Mesothelial cell of epicardium (in vitro differentiated cells): ENCODE data around the gene NKAIN2. TPM values are rescaled to one million over a fixed set of nuclear protein-coding genes. Genes with fewer than 3 reads are reported as not detected.

Experiments used
- DNase-seq, 2 experiments: peaks; one replicate each; pipeline ENCODE4 v3.0.0; 2021; ENCODE audit warnings: low spot score in 2 of 2; ENCODE audit not compliant: unreplicated experiment in 2 of 2
- H3K27ac Mint-ChIP-seq: 2 replicates; pipeline ENCODE4 v1.8.0; 2021; ENCODE audit warnings: mixed read lengths
- H3K27me3 Mint-ChIP-seq: 2 replicates; pipeline ENCODE4 v1.8.0; 2021; ENCODE audit warnings: low read depth, mixed read lengths
- H3K36me3 Mint-ChIP-seq: 2 replicates; pipeline ENCODE4 v1.8.0; 2021; ENCODE audit warnings: mixed read lengths
- H3K4me1 Mint-ChIP-seq: 2 replicates; pipeline ENCODE4 v1.8.0; 2021; ENCODE audit warnings: mixed read lengths
- H3K4me3 Mint-ChIP-seq: 2 replicates; pipeline ENCODE4 v1.8.0; 2021; ENCODE audit warnings: mild to moderate bottlenecking, moderate library complexity, mixed read lengths
- H3K9me3 Mint-ChIP-seq: 2 replicates; pipeline ENCODE4 v1.8.0; 2021; ENCODE audit warnings: mixed read lengths
- CTCF ChIP-seq: fragments of 200-600 bp; sonication (generic); IDR thresholded peaks from one replicate; pipeline ENCODE4 v1.5.0; 2021; ENCODE audit warnings: antibody characterized with exemption; ENCODE audit not compliant: unreplicated experiment
- total RNA-seq: library from RNA; stranded (reverse); gene quantifications from 3 replicates; pipeline ENCODE4 v1.2.1, GENCODE V29; 2021

Gene NKAIN2
- total RNA-seq, 1 donor from 2014 or later: 1.6 TPM

- Mint-ChIP-seq H3K27me3 (peaks cover 9% of the 10 kb centered on the region), H3K4me1 (peaks cover 1% of the 10 kb centered on the region), H3K27ac (no peak overlapping the region), H3K36me3 (no peaks in the 10 kb centered on the region), H3K4me3 (no peak overlapping the region), H3K9me3 (peaks cover 3% of the 10 kb centered on the region)
- no peak for TF ChIP-seq CTCF
- no peak for DNase-seq
These were observed 663.7 kb downstream of the NKAIN2 start for GRCh38 chr6:124467366-124467765.

GRCh38 chr6:124470803-124471202 is 667.1 kb downstream of the NKAIN2 start:
- Mint-ChIP-seq H3K36me3 (no peaks in the 10 kb centered on the region), H3K27me3 (peaks cover 8% of the 10 kb centered on the region), H3K4me3 (no peak overlapping the region), H3K9me3 (no peaks in the 10 kb centered on the region), H3K4me1 (peaks cover 1% of the 10 kb centered on the region), H3K27ac (no peak overlapping the region)
- no peak for DNase-seq
- no peak for TF ChIP-seq CTCF

- no peaks in the 10 kb centered on the region for H3K9me3 Mint-ChIP-seq
- H3K36me3 Mint-ChIP-seq: no peaks in the 10 kb centered on the region
- DNase-seq: no peak
- H3K27me3 Mint-ChIP-seq: peaks cover 21% of the 10 kb centered on the region
- peaks cover 1% of the 10 kb centered on the region for H3K4me1 Mint-ChIP-seq
- no peak overlapping the region for H3K4me3 Mint-ChIP-seq
- no peak overlapping the region for H3K27ac Mint-ChIP-seq
- no peak for TF ChIP-seq CTCF
These were observed 671.5 kb downstream of the NKAIN2 start for GRCh38 chr6:124475176-124475575.

DNA sequence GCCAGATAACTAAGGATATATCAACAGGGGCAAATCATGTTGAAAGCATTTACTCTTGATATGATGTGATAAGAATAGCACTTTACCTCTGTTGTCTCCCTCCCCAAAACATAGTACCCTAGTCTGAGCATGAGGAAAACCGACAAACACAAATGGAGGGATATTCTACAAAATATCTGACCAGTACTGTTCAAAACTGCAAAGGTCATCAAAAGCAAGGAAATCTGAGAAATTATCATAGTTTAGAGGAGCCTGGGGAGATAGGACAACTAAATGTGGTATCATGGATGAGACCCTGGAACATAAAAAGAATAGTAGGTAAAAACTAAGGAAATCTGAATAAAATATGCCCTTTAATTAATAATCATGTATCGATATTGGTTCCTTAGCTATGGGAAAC is 675.2 kb downstream of the NKAIN2 start:
- no peak for TF ChIP-seq CTCF
- Mint-ChIP-seq H3K9me3 (no peaks in the 10 kb centered on the region), H3K4me3 (no peak overlapping the region), H3K27me3 (peaks cover 21% of the 10 kb centered on the region), H3K4me1 (peaks cover 9% of the 10 kb centered on the region), H3K36me3 (no peaks in the 10 kb centered on the region), H3K27ac (no peak overlapping the region)
- DNase-seq: no peak

DNA sequence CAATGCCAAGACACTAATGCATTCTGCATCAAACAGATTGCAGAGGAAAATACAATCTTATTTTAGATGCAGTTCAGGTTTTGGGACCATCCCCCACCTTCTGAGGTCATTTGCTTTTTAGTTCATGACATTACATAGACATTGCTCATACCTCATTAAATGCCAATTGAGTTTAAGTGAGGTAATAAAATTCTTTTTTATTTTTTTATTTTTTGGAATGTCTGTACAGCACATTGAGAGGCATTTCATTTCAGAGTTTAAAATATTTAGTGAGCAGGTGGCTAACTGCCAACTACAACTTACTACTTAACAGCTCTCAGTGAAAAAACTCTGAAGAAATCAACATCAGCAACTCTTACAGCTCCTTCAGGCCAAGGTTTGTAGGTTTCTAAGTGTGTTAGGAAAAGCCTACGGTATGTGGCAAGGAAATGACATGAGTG is 676.3 kb downstream of the NKAIN2 start:
- Mint-ChIP-seq H3K9me3 (no peaks in the 10 kb centered on the region), H3K4me1 (peaks cover 9% of the 10 kb centered on the region), H3K36me3 (no peaks in the 10 kb centered on the region), H3K27ac (no peak overlapping the region), H3K27me3 (peaks cover 21% of the 10 kb centered on the region), H3K4me3 (no peak overlapping the region)
- TF ChIP-seq CTCF: no peak
- DNase-seq: no peak

GRCh38 chr6:124482071-124482491 is 678.4 kb downstream of the NKAIN2 start:
- TF ChIP-seq CTCF: no peak
- no peaks in the 10 kb centered on the region for H3K9me3 Mint-ChIP-seq
- no peaks in the 10 kb centered on the region for H3K36me3 Mint-ChIP-seq
- peaks cover 31% of the 10 kb centered on the region for H3K27me3 Mint-ChIP-seq
- no peak overlapping the region for H3K27ac Mint-ChIP-seq
- peaks cover 9% of the 10 kb centered on the region for H3K4me1 Mint-ChIP-seq
- H3K4me3 Mint-ChIP-seq: no peak overlapping the region
- no peak for DNase-seq
